ENCODE results near the gene CHST8.

DNA sequence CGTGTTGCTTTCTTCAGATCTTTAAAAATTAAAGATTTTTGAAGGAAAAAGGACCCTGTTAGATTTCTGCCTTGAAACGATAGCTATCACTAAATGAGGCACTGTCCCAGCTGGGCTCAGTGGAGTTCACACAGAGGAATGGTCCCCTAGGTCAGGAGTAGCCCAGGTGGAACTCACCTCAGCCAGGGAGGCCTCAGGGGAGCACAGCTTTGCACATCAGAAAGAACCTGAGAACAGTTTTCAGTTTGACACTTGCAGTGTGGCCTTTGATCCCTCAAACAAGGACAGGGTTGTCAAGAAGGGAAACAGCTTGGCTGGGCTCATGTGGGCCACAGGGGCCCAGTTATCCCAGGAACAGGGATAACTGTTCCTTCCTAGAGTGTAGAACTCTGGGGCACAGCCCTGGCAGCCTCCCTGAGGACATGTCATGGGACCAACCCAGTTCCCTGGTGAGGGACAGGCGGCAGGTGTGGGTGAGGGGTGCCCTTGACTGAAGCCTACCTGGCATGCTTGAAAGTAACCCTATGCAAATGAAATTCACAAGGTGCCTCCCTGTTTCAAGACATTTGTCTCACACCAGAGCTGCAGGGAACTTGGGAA lies 59.4 kb downstream of the CHST8 start:
- TF ChIP-seq, protein P1, sequence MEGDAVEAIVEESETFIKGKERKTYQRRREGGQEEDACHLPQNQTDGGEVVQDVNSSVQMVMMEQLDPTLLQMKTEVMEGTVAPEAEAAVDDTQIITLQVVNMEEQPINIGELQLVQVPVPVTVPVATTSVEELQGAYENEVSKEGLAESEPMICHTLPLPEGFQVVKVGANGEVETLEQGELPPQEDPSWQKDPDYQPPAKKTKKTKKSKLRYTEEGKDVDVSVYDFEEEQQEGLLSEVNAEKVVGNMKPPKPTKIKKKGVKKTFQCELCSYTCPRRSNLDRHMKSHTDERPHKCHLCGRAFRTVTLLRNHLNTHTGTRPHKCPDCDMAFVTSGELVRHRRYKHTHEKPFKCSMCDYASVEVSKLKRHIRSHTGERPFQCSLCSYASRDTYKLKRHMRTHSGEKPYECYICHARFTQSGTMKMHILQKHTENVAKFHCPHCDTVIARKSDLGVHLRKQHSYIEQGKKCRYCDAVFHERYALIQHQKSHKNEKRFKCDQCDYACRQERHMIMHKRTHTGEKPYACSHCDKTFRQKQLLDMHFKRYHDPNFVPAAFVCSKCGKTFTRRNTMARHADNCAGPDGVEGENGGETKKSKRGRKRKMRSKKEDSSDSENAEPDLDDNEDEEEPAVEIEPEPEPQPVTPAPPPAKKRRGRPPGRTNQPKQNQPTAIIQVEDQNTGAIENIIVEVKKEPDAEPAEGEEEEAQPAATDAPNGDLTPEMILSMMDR (IDR thresholded peaks at IDR 0.05; ENCODE audit: insufficient read depth, low read depth, low read length): no peak
- no peak for TF ChIP-seq EZH2 (IDR thresholded peaks at IDR 0.05; ENCODE audit: insufficient read depth, low read length)
